SW 1271 (cell line): Measurements from ENCODE around the gene VPS11.
A peak's percentile ranks its signal among the peaks of the same experiment; 100 is the strongest.

ENCODE experiments used
- DNase-seq, 2 experiments: peaks; one replicate each; lab custom pipeline; 2025; lab: John Stamatoyannopoulos, UW

The VPS11 gene

GRCh38 chr11:119121008-119121810, 53.6 kb downstream of the VPS11 start, which contains the start of gene HINFP:
TSS of gene HINFP (plus strand) at chr11:119121580. CDS start at chr11:119126945, 5,365 bp downstream.
- peak; percentile 91 to 99 for DNase-seq

GRCh38 chr11:119121811-119122124, 54.1 kb downstream of the VPS11 start:
- DNase-seq = no peak

- no peak for DNase-seq
Observed at GRCh38 chr11:119125821-119126220, 58.2 kb downstream of the VPS11 start.

GRCh38 chr11:119126675-119127268, 59.2 kb downstream of the VPS11 start:
- no peak for DNase-seq

- no peak for DNase-seq
Observed at GRCh38 chr11:119130662-119131061, 63.0 kb downstream of the VPS11 start.
